Keratinocyte (primary cell): ENCODE results near the gene NPPA.

Experiments used
- EZH2 ChIP-seq: IDR thresholded peaks from one replicate; pipeline ENCODE4 v1.6.1; 2012; ENCODE audit warnings: inconsistent platforms, mild to moderate bottlenecking, low read length, moderate library complexity
- TF ChIP-seq, protein P1 (sequence below), 3 experiments: IDR thresholded peaks in 1 of 3; conservative IDR thresholded peaks in 1 of 3; optimal IDR thresholded peaks in 1 of 3; 2 replicates in 2 of 3; 3 replicates in 1 of 3; pipeline versions ENCODE3 to v1.5.1; 2011; ENCODE audit warnings: low read length in 3 of 3, mild to moderate bottlenecking in 3 of 3, moderate library complexity in 2 of 3, control low read depth in 1 of 3, inconsistent platforms in 1 of 3; ENCODE audit not compliant: insufficient read depth in 2 of 3; ENCODE audit errors: extremely low read depth in 1 of 3

DNA sequence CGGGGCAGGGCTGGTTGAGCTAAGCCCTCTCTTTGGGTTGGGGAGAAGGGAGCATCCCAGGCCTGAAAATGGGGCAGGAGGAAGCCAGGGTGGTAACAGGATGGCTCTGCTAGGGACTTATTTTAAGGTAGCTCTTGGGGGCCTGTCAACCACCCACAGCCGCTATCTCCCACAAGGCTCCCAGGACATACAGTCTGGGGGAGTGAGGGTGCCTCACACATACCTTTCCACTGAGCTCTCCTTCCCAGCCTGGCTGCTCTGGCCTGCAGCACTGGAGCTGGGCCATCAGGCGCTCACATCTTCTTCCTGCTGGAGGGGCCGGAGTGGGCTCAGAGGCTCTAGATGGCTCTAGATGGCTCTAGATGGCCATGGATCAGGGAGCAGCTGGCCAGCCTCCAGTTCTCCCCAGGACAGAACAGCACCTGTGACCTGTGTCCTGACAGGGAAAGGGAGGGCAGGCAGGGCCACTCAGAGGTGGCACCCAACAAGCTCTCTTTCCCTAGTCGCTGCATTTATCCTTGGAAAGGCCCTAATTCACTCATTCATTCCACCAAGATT is 22.1 kb upstream of the NPPA start:
- TF ChIP-seq, protein P1, sequence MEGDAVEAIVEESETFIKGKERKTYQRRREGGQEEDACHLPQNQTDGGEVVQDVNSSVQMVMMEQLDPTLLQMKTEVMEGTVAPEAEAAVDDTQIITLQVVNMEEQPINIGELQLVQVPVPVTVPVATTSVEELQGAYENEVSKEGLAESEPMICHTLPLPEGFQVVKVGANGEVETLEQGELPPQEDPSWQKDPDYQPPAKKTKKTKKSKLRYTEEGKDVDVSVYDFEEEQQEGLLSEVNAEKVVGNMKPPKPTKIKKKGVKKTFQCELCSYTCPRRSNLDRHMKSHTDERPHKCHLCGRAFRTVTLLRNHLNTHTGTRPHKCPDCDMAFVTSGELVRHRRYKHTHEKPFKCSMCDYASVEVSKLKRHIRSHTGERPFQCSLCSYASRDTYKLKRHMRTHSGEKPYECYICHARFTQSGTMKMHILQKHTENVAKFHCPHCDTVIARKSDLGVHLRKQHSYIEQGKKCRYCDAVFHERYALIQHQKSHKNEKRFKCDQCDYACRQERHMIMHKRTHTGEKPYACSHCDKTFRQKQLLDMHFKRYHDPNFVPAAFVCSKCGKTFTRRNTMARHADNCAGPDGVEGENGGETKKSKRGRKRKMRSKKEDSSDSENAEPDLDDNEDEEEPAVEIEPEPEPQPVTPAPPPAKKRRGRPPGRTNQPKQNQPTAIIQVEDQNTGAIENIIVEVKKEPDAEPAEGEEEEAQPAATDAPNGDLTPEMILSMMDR (optimal IDR thresholded peaks at IDR 0.05 in 1 of 3, IDR thresholded peaks at IDR 0.05 in 1 of 3, conservative IDR thresholded peaks at IDR 0.05 in 1 of 3; ENCODE audit: extremely low read depth in 1 of 3, insufficient read depth in 2 of 3, low read length in 3 of 3), result no peak
- no peak for TF ChIP-seq EZH2
